Rectal smooth muscle tissue (tissue), 1 donor: Measurements from ENCODE around the gene NRROS.
A peak's percentile ranks its signal among the peaks of the same experiment; 100 is the strongest.
"Not testable (repeated sequence)": the region's sequence is repeated elsewhere in the genome, so short reads cannot be mapped to it uniquely, and the experiment has no call there.

Source experiments
- H3K27ac ChIP-seq: one replicate; pipeline ENCODE4 v1.7.0; 2013; ENCODE audit warnings: low read depth, low read length, inconsistent platforms
- H3K27me3 ChIP-seq: one replicate; pipeline ENCODE4 v1.7.0; 2013; ENCODE audit warnings: low read length; ENCODE audit not compliant: control insufficient read depth, insufficient read depth
- H3K36me3 ChIP-seq: one replicate; pipeline ENCODE4 v1.7.0; 2013; ENCODE audit warnings: low read length; ENCODE audit not compliant: control insufficient read depth, insufficient read depth
- H3K4me1 ChIP-seq: one replicate; pipeline ENCODE4 v1.7.0; 2013; ENCODE audit warnings: low read length; ENCODE audit not compliant: control insufficient read depth, insufficient read depth
- H3K4me3 ChIP-seq: one replicate; pipeline ENCODE4 v1.7.0; 2013; ENCODE audit warnings: low read length
- H3K9ac ChIP-seq: one replicate; pipeline ENCODE4 v1.7.0; 2013; ENCODE audit warnings: low read length

The NRROS gene

GRCh38 chr3:196639483-196640296 is at the start of gene NRROS:
TSS of gene NRROS (plus strand) at chr3:196639694. CDS start at chr3:196654540, 14,846 bp downstream.
- H3K27me3 ChIP-seq, result no peaks in the 10 kb centered on the region
- H3K9ac ChIP-seq, result peak within 1 kb of the TSS; percentile 1
- peak within 1 kb of the TSS; percentile 61 for H3K4me3 ChIP-seq
- H3K4me1 ChIP-seq, result no peaks in the 10 kb centered on the region
- H3K36me3 ChIP-seq, result no peaks in the 10 kb centered on the region
- no peak within 1 kb of the TSS for H3K27ac ChIP-seq

GRCh38 chr3:196590279-196590678 is 49.2 kb upstream of the NRROS start:
- Histone ChIP-seq H3K36me3 (no peaks in the 10 kb centered on the region), H3K27me3 (no peaks in the 10 kb centered on the region), H3K4me1 (no peaks in the 10 kb centered on the region), H3K4me3 (no peak overlapping the region), H3K9ac (no peak overlapping the region), H3K27ac (no peak overlapping the region)

- no peaks in the 10 kb centered on the region for H3K4me1 ChIP-seq
- no peak overlapping the region for H3K4me3 ChIP-seq
- no peak overlapping the region for H3K9ac ChIP-seq
- no peak overlapping the region for H3K27ac ChIP-seq
- no peaks in the 10 kb centered on the region for H3K36me3 ChIP-seq
- no peaks in the 10 kb centered on the region for H3K27me3 ChIP-seq
Measured at GRCh38 chr3:196596355-196596754, 43.1 kb upstream of the NRROS start.

GRCh38 chr3:196597971-196598733 is 41.3 kb upstream of the NRROS start:
- not testable (repeated sequence) for H3K4me1 ChIP-seq, H3K36me3 ChIP-seq, H3K9ac ChIP-seq, H3K4me3 ChIP-seq, H3K27ac ChIP-seq, H3K27me3 ChIP-seq

- Histone ChIP-seq H3K4me1 (no peaks in the 10 kb centered on the region), H3K4me3 (no peak overlapping the region), H3K27ac (no peak overlapping the region), H3K27me3 (no peaks in the 10 kb centered on the region), H3K36me3 (no peaks in the 10 kb centered on the region), H3K9ac (no peak overlapping the region)
Measured at GRCh38 chr3:196599734-196600128, 39.8 kb upstream of the NRROS start.

- no peaks in the 10 kb centered on the region for H3K36me3 ChIP-seq
- no peak overlapping the region for H3K27ac ChIP-seq
Measured at GRCh38 chr3:196600359-196600758, 39.1 kb upstream of the NRROS start.

GRCh38 chr3:196602673-196603072 is 36.8 kb upstream of the NRROS start:
- Histone ChIP-seq H3K27ac (no peak overlapping the region), H3K27me3 (no peaks in the 10 kb centered on the region), H3K4me3 (no peak overlapping the region), H3K9ac (no peak overlapping the region), H3K36me3 (no peaks in the 10 kb centered on the region), H3K4me1 (no peaks in the 10 kb centered on the region)

More at GRCh38 chr3:196600359-196600758, 39.1 kb upstream of the NRROS start:
- H3K27me3 ChIP-seq, result no peaks in the 10 kb centered on the region
- no peak overlapping the region for H3K9ac ChIP-seq
- no peak overlapping the region for H3K4me3 ChIP-seq
- no peaks in the 10 kb centered on the region for H3K4me1 ChIP-seq

- H3K27ac ChIP-seq, result no peak overlapping the region
- no peak overlapping the region for H3K9ac ChIP-seq
- H3K4me3 ChIP-seq, result no peak overlapping the region
- no peaks in the 10 kb centered on the region for H3K36me3 ChIP-seq
- H3K27me3 ChIP-seq, result no peaks in the 10 kb centered on the region
- H3K4me1 ChIP-seq, result no peaks in the 10 kb centered on the region
Measured at GRCh38 chr3:196603683-196604082, 35.8 kb upstream of the NRROS start.

- H3K27ac ChIP-seq, result no peak overlapping the region
- H3K4me1 ChIP-seq, result no peaks in the 10 kb centered on the region
- no peaks in the 10 kb centered on the region for H3K36me3 ChIP-seq
- no peak overlapping the region for H3K4me3 ChIP-seq
- H3K9ac ChIP-seq, result no peak overlapping the region
- no peaks in the 10 kb centered on the region for H3K27me3 ChIP-seq
Measured at GRCh38 chr3:196604548-196604947, 34.9 kb upstream of the NRROS start.

- Histone ChIP-seq H3K4me1 (peaks cover 4% of the 10 kb centered on the region), H3K36me3 (no peaks in the 10 kb centered on the region), H3K27ac (no peak overlapping the region), H3K27me3 (no peaks in the 10 kb centered on the region), H3K9ac (no peak overlapping the region), H3K4me3 (no peak overlapping the region)
Measured at GRCh38 chr3:196608693-196609092, 30.8 kb upstream of the NRROS start.

- Histone ChIP-seq H3K4me1 (peaks cover 4% of the 10 kb centered on the region), H3K4me3 (no peak overlapping the region), H3K36me3 (no peaks in the 10 kb centered on the region), H3K27me3 (no peaks in the 10 kb centered on the region), H3K27ac (no peak overlapping the region), H3K9ac (no peak overlapping the region)
Measured at GRCh38 chr3:196609343-196609775, 30.1 kb upstream of the NRROS start.

- H3K36me3 ChIP-seq, result no peaks in the 10 kb centered on the region
- H3K27me3 ChIP-seq, result no peaks in the 10 kb centered on the region
- H3K9ac ChIP-seq, result no peak overlapping the region
- H3K27ac ChIP-seq, result no peak overlapping the region
- H3K4me1 ChIP-seq, result peaks cover 4% of the 10 kb centered on the region
- H3K4me3 ChIP-seq, result no peak overlapping the region
Measured at GRCh38 chr3:196609805-196610515, 29.5 kb upstream of the NRROS start.
